NCI-H82 treated with DMSO at 0.1 percent for 48 hours (cell line): ENCODE measurements around the gene TPM1.
A peak's percentile ranks its signal among the peaks of the same experiment; 100 is the strongest.

ENCODE experiments used
- DNase-seq: peaks from one replicate; lab custom pipeline; 2025; ENCODE audit not compliant: unreplicated experiment; lab: John Stamatoyannopoulos, UW

Gene TPM1

DNA sequence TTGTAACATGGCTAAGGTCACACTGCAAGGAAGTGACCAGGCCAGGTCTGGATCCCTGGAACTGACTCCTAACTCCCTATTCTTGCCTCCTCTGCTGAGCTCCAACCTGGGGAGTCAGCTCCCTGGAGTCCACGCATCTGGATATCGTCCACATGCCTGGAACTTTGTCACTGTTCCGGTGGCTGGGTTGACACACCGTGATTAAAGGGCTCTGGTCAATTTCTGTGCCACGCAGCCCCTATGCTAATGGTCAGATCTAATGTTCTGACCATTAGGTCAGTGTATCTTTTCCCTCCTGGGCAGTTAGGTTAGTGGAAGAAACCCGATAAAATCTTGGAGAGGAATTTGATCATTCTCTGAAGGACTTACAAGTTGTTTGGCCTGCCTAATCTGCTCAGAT lies 1.6 kb upstream of the TPM1 start:
- DNase-seq, result no peak

DNA sequence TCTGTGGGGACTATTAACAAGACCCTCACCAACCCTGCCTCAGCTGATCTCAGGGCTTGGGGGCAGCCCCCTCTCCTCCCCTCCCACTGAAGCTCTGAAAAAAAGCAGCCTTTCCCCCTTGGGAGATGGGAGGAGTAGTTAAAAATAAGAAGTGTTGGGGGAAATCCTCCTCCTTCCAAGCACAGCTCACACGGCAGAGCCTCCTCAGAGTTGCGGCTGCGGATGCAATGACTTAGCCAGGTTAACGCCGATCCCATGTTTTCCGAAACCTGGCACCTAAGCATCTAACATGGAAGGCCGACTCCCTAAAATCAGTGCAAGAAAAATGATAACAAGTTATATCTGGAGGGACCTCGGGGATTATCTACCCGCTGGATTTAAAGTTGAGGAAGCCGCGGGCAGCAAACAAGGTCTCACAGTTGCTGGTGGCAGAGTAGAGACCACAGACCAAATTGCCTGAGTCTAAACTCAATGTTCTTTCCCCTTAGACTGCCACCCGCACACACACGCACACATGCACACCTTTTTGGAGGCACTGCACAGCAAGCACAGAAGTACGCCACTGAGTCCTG lies 1.1 kb upstream of the TPM1 start:
- DNase-seq, result no peak

DNA sequence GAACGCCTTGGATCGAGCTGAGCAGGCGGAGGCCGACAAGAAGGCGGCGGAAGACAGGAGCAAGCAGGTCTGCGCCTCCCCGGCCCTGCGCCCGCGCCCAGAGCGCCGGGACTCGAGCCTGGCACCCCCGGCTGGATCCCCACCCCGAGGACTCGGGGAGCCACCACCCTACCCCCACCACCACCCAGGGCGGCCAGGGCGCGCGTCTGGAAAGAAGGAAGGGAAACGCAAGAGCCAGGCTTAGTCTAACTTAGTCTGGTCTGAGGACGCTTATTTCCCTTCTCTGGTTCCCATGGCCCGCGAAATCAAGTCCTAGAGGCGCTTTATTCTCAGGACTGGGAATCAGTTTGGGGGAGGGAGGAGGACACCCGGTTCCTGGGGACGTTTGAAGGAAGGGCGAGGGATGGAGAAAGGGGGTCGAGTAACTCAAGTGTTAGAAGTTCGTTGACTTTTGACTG lies 359 bp downstream of the TPM1 start:
- no peak for DNase-seq

DNA sequence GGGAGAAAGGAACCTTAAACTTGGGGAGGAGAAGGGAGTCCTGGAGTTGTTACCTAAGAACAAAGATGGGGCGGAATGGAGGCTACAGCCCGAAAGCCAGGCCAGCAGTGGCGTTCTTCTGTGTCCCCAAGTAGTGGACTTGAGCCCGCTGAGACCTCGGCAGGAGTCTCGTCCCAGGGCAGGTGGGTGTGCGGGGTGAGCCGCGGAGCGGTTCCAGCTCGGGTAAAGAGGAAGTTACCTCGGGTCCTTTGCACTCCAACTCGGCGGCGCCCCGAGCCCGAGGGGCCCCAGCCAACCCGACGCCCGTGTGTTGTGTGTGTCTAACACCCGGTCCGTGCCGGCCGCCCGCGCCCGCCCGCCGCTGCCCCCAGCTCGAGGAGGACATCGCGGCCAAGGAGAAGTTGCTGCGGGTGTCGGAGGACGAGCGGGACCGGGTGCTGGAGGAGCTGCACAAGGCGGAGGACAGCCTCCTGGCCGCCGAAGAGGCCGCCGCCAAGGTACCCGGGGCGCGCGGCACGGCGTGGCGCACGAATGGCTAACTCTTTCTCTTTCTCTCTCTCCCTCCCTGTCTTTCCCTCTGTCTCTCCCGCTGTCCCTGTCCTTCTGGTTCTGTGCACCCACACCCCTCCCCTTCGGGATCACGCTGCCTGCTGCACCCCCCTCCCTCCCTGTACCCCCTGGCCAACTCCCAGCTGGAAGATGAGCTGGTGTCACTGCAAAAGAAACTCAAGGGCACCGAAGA lies 959 bp downstream of the TPM1 start:
- DNase-seq, result no peak

DNA sequence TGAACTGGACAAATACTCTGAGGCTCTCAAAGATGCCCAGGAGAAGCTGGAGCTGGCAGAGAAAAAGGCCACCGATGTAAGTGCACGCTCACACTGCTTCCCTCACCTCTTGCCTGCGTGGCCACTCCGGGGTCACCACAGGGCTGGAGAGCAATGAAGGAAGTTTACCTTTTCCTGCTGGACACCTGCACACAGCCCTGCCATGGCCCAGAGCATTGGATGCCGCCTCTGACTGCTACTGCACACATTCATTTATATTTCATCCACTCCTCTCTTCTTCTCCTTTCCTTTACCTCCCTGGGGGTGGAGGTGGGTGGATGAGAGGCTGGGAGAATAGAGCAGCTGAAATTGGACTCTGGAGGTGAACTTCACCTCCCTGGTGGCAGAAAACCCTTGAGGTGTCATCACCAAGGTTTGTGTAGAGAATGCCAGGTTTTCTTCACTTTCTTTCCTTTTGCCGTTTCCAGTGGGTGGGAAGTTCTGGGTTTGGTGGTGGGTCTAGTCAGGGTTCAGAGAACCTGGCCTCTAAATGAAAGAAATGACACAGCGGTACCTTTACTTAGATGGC lies 1.6 kb downstream of the TPM1 start:
- no peak for DNase-seq

DNA sequence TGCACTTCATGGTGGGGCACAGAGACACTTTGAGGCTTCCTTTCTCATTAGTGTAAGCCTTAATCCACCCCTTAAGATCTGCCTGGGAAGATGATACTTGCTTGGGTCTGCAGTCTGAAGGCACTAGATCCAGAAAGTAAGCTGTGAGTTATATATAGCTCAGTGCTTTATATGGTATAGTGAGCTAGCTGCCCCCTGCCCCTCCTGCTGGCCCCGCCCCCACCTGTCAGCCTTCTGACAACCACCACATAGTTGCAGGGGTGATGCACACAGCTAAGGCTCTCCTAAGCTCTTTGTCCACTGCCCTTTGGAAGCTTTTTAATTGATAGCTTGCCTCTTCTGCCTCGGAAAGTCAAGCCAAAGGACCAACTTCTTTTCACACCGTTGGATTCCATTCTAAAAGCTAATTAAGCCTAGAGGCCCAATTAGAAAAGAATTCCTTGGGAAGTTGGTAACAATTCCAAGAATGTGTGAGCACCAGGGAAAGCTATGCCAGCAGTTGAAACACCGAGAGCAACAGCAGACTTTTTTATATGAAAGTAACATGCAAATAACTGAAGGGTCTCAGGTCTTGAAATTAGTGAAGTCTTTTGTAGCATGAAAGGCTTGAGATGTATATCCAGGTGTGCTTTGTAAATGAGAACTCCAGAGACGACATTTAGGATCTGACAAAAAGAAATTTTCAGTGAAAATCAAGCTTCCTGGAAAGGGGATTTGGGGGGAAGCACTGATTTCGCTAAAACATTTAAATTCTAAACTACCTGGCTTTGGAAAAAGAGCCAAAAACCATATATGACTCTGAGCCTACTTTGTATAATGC lies 2.3 kb downstream of the TPM1 start:
- DNase-seq, result no peak

DNA sequence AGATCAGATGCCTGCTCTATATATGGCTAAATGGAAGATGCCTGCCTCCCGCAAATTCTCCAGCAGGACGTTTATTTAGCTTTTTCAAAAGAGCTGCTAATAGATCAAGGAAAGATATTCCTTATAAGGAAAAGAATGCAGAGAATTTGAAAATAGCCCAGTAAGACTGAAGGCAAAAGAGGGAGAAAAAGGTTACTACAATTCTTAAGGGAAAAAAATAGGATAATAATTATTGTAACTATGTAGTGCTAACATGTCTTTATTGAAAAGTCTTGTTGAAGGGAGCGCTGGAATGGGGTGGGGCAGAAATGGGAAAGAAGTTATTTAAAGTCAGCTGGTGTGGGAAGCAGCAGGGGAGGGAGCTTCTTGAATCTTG lies 2.9 kb downstream of the TPM1 start:
- no peak for DNase-seq

DNA sequence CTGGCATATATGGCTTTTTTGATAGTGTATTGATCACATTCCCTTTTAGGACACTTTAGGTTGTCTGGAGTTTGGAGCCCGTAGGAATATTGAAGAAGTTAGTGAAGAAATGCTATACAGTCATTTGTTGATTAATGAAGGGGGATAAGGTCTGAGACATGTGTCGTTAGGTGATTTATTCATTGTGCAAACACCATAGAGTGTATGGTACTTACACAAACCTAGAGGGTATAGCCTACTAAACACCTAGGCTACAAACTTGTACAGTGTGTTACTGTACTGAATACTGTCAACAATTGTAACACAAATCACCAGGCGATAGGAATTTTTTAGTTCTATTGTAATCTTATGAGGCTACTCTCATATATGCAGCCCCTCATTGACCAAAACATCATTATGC lies 3.3 kb downstream of the TPM1 start:
- DNase-seq, result no peak

DNA sequence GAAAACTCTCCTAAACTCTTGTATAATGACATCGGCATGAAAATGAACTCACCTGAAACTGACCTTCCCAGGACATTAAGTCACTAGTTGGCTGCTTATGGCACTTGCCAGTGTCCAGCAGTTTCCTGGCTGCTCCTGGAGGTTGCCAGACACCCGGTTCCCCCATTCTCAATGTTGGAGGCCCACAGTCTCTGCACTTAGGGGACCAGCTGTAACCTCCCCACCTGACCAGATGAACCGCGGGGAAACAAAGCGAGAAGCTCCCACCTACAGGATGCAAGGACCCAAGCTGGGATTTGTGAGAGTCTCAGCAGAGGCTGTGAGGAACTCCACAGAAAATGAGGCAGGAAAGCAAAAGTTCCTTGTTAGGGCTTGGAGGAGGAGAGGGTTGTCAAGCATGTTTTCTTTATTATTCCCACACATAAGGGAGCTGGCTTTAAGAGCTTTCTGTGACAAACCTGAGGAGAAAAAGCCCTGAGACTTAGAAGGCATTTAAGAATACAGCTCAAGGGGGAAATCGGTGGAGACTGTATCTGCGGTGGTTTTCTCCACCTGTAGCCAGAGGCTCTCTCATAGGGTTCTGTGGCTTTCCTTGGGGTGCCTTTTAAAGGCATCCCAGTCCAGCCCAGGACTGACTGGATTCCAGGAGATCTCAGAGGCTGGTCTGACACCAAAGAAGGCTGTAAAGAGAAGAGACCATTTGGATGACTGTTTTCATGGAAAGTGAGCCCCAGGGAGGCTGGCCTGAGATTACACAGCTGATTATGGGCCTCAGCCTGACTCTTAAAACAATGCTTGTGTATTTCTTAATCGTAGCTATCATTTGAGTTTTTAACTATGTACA lies 4.6 kb downstream of the TPM1 start:
- DNase-seq, result no peak

DNA sequence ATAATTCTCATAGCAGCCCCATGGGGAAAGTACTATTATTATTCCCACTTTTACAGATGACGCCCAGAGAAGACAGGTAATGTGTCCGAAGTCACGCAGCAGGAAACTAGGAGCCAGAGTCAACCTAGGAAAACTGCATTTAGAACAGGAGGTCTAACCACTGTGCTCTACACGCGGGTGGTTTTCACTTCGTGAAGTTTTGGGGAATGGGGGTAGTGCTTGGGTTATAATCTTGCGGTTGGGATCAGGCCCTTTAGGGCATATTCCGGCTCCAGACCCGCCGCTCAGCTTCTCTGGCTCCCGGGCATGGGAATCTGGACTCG lies 5.2 kb downstream of the TPM1 start:
- DNase-seq, result no peak

DNA sequence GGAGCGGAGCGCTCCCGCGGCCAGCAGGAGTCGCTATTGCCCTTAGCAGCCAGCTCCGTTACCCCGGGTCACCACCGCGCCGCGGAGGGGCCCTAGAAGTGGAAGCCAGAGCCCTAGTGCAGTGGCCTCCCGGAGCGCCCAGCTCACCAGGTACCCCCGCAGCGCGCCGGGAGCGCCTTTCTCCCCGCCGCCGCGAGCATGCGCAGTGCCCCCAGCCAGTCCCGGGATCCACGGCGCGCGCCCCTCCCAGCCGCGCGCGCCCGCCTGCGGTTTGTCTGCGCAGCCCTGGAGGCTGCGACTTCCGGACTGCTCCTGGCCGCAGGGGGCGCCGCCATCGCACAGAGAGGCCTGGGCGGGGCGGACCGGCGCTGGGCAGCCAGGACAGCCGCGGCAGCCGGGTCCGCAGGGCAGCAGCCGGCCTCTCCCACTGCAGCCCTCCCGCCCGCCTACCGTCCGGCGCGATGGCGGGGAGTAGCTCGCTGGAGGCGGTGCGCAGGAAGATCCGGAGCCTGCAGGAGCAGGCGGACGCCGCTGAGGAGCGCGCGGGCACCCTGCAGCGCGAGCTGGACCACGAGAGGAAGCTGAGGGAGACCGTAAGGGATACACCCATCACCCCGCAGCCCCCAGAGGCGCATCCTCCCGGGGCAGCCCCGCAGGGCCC lies 5.7 kb downstream of the TPM1 start:
- peak; percentile 75 for DNase-seq

DNA sequence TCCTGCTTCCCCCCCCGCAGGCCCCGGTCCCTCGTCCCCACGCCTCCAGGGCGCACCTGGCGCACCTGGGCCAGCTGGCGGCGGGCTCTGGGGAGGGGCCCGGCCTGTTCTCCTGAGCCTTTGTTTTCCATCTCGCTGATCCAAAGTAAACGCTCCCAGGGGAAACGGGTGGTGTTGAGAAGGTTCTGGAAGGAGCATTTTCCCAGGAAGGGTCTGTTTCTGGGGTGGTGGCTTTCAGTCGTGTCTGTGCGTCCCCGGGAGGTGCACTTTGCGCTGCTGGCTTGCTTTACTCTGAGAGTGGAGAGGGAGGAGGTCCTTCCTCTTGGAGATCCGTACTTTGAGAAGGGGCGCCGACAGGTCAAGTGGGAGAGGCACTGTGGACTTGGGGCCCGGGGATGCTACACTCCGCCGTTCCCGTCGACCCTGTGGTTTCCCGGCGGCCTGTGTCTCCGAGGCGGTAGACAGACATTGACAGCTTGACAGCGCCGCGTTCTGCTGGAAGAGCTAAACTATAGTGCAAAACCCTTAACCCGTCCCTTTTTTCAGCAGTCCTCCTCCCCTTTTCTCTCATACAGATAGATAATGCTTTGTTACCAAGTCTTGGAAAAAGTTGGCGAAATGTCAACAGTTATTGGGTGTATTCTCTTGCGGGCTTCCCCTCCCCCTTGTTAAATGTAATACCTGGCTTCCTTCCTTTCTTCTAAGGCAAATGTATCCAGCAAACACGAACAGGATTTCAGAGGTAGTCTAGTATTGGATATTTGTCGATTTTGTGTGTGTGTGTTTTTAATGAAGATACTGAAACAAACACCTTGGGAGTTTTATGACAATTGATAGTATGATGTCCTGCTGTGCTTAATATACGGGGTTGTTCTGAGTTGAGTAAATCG lies 6.5 kb downstream of the TPM1 start:
- DNase-seq, result no peak

DNA sequence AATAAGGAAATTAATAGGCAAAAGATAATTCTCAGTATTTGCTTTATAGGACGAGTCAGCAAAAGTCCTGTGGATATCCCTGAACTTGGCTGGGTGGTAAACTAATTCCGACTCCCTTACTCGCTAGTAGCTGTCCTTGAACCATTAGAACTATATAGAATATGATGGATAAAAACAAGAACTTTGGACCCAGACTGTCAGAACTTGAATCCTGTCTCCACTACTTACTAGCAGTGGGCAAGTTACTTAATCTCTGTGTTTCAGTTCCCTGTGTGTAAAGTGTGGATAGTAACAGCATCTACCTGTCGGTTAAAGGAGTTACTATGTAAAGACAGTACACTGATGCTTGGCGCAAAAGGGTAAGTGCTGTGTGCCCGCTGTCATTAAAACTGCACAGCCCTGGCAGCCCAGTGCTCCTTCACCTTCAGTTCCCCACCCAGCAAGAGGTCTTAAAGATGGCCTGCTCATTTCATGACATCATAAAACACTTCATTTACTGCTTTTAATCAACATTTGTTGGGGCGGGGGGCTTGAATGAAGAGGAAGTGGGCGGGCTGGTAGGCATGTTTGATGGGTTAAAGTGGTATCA lies 7.3 kb downstream of the TPM1 start:
- no peak for DNase-seq

DNA sequence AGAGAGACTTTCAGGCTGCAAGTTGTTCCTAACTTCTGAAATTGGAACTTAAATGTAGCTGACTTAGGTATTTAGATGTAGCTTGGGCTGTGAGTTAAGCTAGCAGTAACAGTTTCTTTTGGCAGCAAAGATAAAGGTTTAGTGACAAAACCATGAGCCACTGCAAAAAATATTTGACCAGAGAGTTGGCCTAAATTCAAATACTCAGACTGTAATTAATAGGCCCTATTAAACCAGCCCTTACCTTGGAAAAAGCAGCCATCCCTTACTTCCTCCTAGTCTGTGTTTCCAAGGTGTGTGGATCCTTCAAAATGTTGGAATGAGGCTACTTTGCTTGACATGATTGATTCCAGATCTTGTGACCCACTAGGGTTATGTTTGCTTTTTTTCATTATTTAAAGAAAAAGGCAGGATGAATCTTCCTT lies 8.2 kb downstream of the TPM1 start:
- no peak for DNase-seq

DNA sequence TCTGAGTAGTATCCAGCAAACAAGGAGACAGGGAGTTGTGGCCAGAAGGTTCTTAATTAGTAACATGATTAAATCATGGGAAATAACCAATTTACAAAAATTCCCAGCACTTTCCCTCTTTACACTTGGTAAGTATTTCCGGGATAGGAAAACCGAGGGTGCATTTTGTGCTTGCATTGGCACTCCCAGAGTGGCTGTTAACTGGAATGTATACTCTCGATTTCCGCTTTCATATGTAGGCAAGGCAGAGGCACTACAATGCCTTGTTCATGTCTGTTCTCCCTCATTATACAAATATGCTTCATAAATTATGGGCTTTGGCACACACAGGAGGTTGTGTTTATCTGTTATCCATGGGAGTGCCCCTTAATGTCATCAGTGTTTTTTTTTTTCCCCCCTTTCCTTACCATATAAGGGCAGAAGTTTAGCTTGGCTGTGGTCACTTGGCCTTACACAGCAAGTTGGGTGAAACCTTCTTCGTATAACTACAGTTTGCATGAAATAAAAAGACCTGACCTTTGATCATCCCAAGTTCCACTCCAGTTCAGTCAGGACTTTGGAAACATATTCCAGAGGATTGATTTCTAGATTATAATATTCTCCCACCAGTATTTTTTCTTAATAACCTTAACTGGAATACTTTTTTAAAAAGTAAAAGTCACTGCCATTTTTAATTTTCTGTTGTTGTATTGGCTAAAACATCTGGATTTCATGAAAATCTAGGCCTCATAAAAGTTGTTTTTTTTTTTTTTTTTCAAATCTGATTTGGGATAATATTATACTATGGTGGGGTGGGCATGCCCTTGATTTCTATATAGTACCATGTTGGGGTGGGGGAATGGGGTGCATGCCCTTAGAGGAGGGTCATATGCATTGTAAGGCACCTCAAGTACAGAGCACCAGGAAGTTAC lies 8.9 kb downstream of the TPM1 start:
- DNase-seq, result no peak

DNA sequence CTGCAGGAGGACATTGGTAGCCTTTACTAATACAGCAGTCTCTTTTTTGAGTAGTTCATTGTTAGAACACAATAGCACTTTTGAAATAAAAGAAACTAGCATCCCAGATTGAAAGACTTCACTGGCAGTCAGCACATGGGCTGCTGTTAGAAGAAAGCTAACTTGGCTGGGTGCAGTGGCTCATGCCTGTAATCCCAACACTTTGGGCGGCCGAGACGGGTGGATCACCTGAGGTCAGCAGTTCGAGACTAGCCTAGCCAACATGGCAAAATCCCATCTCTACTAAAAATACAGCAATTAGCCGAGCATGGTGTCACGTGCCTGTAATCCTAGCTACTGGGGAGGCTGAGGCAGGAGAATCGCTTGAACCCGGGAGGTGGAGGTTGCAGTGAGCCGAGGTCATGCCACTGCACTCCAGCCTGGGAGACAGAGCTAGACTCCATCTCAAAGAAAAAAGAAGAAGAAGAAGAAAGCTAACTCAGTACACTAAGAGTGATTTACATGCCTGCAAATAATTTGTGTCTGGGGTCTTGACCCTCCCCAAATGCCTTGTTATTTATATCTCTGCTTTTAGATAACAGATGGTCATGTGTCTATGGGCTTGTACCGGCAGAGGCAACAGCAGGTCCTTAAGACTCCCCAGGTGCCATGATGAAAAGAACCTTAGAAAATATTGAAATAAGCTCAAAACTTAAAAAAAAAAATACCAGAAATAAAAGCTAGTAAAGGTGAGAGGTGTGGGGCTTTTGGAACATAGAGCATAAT lies 9.7 kb downstream of the TPM1 start:
- DNase-seq, result peak; percentile 62

DNA sequence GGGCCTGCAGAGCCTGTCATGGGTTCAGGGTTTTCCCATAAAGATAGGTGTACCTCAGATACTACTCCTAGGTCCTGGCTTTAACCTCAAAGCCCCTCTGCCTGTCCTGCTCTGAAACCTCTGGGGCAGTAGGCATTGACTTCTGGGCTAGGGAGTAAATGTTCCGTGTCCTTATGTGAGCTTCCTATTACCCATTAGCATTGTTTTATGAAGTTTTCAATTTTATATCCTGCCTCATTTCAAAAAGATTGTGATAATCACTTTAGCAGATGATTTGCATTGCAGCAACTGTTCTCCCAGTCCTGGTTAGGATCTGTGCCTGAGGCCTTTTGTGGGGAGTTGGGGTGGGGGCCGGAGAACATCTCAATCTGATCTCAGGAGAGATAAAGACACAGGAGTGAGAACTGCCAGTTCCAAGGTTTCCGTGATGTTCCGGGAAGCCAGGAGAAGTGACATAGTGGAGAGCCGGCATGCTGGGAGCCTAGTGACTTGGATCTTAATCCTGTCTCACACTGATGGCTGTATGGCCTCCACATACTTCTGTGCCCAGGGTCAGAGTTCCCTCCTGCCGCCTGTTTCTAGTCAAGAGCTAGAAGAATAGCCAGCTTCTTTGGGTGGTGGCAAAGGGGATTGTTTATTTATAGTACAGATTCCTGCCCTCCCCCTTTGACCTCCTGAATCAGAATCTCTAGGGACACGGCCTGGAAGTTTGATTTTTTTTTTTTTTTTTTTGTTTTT lies 10.6 kb downstream of the TPM1 start:
- DNase-seq, result peak; percentile 30
